Activated CD8-positive, alpha-beta T cell treated with anti-CD3 and anti-CD28 coated beads, Interleukin-2, amount 10 ng/mL, durations not matched to agents 7 days and 5 days (primary cell): ENCODE measurements around the gene SIN3A. TPM values are rescaled to one million over a fixed set of nuclear protein-coding genes. Genes with fewer than 3 reads are reported as not detected.
"Not testable (repeated sequence)": the region's sequence is repeated elsewhere in the genome, so short reads cannot be mapped to it uniquely, and the experiment has no call there.

Source experiments
- ATAC-seq: fragments of 150-1000 bp; cut with Tn5 transposase; one replicate; pipeline ENCODE4 v1.10.0; 2021; ENCODE audit warnings: moderate library complexity
- CTCF ChIA-PET: fragments of 350-600 bp; sonication (Branson Sonifier 250); formaldehyde crosslinking; loops from one replicate; lab custom pipeline; 2021; ENCODE audit warnings: antibody characterized with exemption; lab: Charles Lee
- POLR2A ChIA-PET: fragments of 350-600 bp; sonication (Branson Sonifier 250); formaldehyde crosslinking; loops from one replicate; lab custom pipeline; 2021; ENCODE audit warnings: antibody characterized with exemption; lab: Charles Lee
- DNase-seq: peaks from one replicate; pipeline ENCODE4 v3.0.0-alpha.2; 2020
- H3K27ac Mint-ChIP-seq: one replicate; pipeline ENCODE4 v1.8.0; 2021; ENCODE audit warnings: mild to moderate bottlenecking, mixed read lengths
- H3K27me3 Mint-ChIP-seq: one replicate; pipeline ENCODE4 v1.8.0; 2021; ENCODE audit warnings: low read depth, mixed read lengths
- H3K36me3 Mint-ChIP-seq: one replicate; pipeline ENCODE4 v1.8.0; 2021; ENCODE audit warnings: low read depth, mixed read lengths
- H3K4me1 Mint-ChIP-seq: one replicate; pipeline ENCODE4 v1.8.0; 2021; ENCODE audit warnings: low read depth, mixed read lengths
- H3K4me3 Mint-ChIP-seq: one replicate; pipeline ENCODE4 v1.8.0; 2021; ENCODE audit warnings: mild to moderate bottlenecking, mixed read lengths
- H3K9me3 Mint-ChIP-seq: one replicate; pipeline ENCODE4 v1.8.0; 2022; ENCODE audit warnings: mixed read lengths; ENCODE audit not compliant: insufficient read depth
- total RNA-seq, 2 experiments: library from RNA; stranded (reverse); gene quantifications; one replicate each; pipeline ENCODE4 v1.2.3, GENCODE V29; 2021

SIN3A gene
- total RNA-seq, 2 experiments from 2014 or later: 96.7 to 104 TPM

DNA sequence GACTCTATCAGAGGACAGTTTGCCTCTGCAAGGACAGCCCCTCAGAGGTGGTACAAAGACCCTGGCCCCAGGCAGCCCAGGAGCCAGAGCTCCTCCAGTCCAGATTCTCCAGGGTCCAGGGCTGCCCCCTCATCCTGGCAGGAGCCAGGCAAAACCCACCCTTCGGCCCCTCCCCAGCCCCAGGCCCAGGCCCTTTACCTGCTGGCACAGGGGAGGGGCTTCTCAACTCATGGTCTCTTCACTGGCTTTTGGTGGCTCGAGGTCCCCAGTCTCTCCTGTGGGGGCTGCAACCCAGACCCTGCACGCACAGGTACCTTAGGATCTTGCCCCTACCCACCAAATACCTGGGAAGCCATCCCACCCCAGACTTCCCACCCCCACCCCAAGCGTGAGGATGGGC, 96.1 kb downstream of the SIN3A start:
- CTCF ChIA-PET: interaction anchor here (0.7 to 6.9 kb wide), 2 partner anchors 12 to 14 kb away, joined by 3 to 36 read pairs; partner anchors contain the start of gene MAN2C1
- H3K27me3 Mint-ChIP-seq: no peaks in the 10 kb centered on the region
- peaks cover 7% of the 10 kb centered on the region for H3K9me3 Mint-ChIP-seq
- ATAC-seq: no peak
- H3K36me3 Mint-ChIP-seq: peaks cover 43% of the 10 kb centered on the region
- POLR2A ChIA-PET: interaction anchor here (0.9 kb wide), 1 partner anchor 13 kb away, joined by 3 read pairs; the partner anchor contains the start of gene MAN2C1
- H3K4me3 Mint-ChIP-seq: no peak overlapping the region
- no peak overlapping the region for H3K27ac Mint-ChIP-seq
- no peak for DNase-seq
- H3K4me1 Mint-ChIP-seq: peaks cover 9% of the 10 kb centered on the region

DNA sequence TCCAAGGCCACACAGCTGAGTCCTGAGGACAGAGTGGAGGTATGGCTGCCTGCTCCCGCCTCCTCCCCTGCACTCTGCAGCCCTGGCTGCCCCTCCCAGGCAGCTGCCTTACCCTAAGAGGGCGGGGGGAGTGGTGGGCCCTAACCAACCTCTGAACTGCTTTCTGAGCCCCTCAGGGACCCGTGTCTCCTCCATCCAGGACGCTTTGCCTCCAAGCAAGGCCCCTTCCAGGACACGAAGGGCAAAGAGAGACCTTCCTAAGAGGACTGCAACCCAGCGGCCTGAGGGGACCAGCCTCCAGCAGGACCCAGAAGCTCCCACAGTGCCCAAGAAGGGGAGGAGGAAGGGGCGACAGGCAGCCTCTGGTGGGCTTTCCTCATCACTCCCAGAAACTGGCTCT, 97.0 kb downstream of the SIN3A start:
- peaks cover 3% of the 10 kb centered on the region for H3K27me3 Mint-ChIP-seq
- no peak overlapping the region for H3K27ac Mint-ChIP-seq
- ChIA-PET POLR2A (interaction anchor here (0.9 to 2.5 kb wide), 3 partner anchors 14 to 19 kb away, joined by 3 to 9 read pairs (median 3); partner anchors contain the start of genes COMMD4 and MAN2C1), CTCF (interaction anchor here (0.7 to 6.9 kb wide), 2 partner anchors 13 to 15 kb away, joined by 3 to 36 read pairs; partner anchors contain the start of gene MAN2C1)
- no peak for DNase-seq
- H3K4me3 Mint-ChIP-seq: no peak overlapping the region
- H3K4me1 Mint-ChIP-seq: peaks cover 18% of the 10 kb centered on the region
- H3K9me3 Mint-ChIP-seq: peaks cover 15% of the 10 kb centered on the region
- peaks cover 50% of the 10 kb centered on the region for H3K36me3 Mint-ChIP-seq
- no peak for ATAC-seq

DNA sequence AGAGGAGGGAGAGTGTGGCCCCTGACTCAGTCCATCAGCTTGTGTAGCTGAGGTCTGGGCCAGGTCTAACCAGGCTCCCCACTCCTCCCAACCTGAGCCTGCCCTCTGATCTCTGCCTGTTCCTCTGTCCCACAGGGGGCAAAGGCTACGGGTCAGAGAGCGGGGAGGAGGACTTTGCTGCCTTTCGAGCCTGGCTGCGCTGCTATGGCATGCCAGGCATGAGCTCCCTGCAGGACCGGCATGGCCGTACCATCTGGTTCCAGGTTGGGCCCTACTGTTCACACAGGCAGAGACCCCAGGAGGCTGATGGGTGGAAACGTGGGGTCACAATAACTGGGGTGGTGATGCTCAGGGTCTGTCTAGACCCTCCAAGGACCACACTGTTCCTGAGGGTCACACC, 97.9 kb downstream of the SIN3A start:
- ATAC-seq (no peak), DNase-seq (no peak)
- Mint-ChIP-seq H3K4me1 (peaks cover 23% of the 10 kb centered on the region), H3K27ac (no peak overlapping the region), H3K9me3 (peaks cover 15% of the 10 kb centered on the region), H3K36me3 (peaks cover 56% of the 10 kb centered on the region), H3K4me3 (no peak overlapping the region), H3K27me3 (peaks cover 5% of the 10 kb centered on the region)
- POLR2A ChIA-PET: interaction anchor here (0.5 to 2.5 kb wide), 4 partner anchors 15 to 288 kb away, joined by 3 to 9 read pairs (median 4); partner anchors contain the start of gene MAN2C1
- CTCF ChIA-PET: interaction anchor here (6.9 kb wide), 1 partner anchor 14 kb away, joined by 36 read pairs; the partner anchor contains the start of gene MAN2C1

DNA sequence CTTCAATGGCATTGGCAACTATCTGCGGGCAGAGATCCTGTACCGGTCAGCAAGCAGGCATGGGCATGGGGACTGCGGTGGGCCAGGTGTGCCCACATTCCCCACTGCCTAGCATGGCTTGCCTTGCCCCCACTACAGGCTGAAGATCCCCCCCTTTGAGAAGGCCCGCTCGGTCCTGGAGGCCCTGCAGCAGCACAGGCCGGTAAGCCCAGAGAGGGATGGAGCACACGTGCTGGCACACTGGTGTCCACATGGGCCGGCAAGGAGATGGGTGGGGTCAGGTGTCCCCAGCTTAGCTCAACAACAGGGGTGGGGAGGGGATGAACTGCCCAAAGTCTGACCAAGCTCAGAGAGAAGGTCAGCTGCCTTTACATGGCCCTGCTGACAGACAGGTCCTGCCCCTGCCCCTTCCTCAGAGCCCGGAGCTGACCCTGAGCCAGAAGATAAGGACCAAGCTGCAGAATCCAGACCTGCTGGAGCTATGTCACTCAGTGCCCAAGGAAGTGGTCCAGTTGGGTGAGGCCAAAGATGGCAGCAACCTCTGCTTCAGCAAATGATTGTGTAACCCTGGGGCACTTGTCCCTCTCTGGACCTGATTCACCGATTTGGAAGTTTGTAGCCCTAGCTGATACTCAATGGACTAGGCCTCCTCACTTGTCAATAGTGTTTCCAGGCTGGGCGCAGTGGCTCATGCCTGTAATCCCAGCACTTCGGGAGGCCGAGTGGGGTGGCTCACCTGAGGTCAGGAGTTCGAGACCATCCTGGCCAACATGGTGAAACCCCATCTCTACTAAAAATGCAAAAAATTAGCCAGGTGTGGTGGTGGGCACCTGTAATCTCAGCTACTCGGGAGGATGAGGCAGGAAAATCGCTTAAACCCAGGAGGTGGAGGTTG, 99.1 kb downstream of the SIN3A start:
- peaks cover 15% of the 10 kb centered on the region for H3K9me3 Mint-ChIP-seq
- H3K27ac Mint-ChIP-seq: no peak overlapping the region
- H3K4me3 Mint-ChIP-seq: no peak overlapping the region
- ChIA-PET CTCF (interaction anchor here (6.9 kb wide), 1 partner anchor 15 kb away, joined by 36 read pairs; the partner anchor contains the start of gene MAN2C1), POLR2A (interaction anchor here (1.6 to 2.5 kb wide), 2 partner anchors 16 to 101 kb away, joined by 3 to 9 read pairs; partner anchors contain the start of gene MAN2C1)
- peaks cover 57% of the 10 kb centered on the region for H3K36me3 Mint-ChIP-seq
- DNase-seq (no peak), ATAC-seq (no peak)
- peaks cover 5% of the 10 kb centered on the region for H3K27me3 Mint-ChIP-seq
- peaks cover 28% of the 10 kb centered on the region for H3K4me1 Mint-ChIP-seq

DNA sequence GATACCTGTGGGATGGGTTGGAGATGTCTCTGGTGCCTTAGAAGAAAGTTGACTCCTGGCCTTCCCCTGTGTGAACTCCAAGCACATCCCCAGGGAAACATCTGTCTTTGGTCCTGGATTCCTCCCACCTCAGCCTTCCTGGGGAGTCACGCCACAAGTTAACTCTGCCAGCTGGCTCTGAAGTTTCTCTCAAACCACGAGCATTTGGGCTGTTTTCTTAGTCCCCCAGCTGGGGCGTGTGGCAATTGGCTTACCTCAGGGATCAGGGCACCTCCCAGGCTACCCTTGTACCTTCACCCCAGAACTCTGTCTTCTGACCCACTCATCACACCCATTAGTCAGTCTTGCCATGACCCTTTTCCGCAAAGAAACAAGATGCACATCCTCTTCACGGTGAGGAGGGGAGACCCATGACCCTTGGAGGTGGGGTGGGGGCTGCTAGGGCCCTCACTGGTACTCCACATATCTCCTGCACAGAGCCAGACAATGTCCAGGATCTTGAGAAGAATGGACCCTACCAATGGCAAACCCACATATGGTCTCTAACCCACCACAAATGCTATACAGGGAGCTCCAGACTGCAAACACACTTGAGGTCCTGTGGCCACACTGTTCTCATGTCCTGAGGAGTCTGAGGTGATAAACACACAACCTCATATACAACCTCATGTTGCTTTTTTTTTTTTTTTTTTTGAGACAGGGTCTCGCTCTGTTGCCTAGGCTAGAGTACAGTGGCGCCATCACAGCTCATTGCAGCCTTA, 100.7 kb downstream of the SIN3A start:
- peaks cover 57% of the 10 kb centered on the region for H3K36me3 Mint-ChIP-seq
- ATAC-seq (no peak), DNase-seq (no peak)
- peak overlapping the region; percentile 64 for H3K4me3 Mint-ChIP-seq
- peaks cover 37% of the 10 kb centered on the region for H3K4me1 Mint-ChIP-seq
- peak overlapping the region; percentile 99 for H3K27ac Mint-ChIP-seq
- H3K27me3 Mint-ChIP-seq: peaks cover 14% of the 10 kb centered on the region
- POLR2A ChIA-PET: interaction anchor here (1.3 kb wide), 1 partner anchor 18 kb away, joined by 6 read pairs; the partner anchor contains the start of gene MAN2C1
- peaks cover 19% of the 10 kb centered on the region for H3K9me3 Mint-ChIP-seq
- CTCF ChIA-PET: interaction anchor here (6.9 kb wide), 1 partner anchor 17 kb away, joined by 36 read pairs; the partner anchor contains the start of gene MAN2C1

DNA sequence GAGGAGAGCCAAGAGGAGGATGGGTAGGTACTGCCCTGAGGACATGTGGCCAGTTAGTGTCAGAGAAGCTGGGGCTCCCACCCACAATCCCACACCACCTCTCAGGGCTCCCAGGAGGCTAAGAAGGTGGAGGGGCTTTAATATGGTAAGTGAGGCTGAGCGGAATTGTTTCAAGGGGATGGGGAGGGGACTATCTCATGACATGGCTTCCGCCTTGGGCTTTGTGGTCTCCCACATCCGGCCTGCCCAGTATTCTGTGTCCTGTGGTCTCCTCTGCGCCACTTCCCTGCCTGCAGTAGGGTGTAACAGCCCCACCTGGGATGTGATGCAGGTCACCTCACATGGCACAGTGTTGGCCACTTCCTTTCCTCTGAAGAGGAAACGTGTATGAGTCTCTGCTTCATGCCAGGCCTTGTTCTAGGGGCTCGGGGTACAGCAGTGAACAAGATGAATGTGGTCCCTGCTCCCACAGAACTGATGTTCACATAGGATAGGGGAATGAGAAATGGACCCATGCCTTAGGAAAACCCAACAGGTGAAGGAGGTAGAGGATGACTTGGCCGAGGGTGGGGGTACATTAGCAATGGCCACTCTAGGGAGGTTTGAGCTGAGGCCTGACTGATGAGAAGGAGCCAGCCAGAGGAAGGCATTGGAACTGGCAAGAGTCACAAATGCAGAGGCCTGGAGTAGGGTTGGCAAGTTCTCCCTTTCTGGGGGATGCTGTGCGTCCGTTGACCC, 101.5 kb downstream of the SIN3A start:
- H3K4me3 Mint-ChIP-seq: peak overlapping the region; percentile 64
- DNase-seq (peak; percentile 95), ATAC-seq (peak; percentile 86)
- ChIA-PET POLR2A (interaction anchor here (1.3 kb wide), 1 partner anchor 19 kb away, joined by 6 read pairs; the partner anchor contains the start of gene MAN2C1), CTCF (interaction anchor here (6.9 kb wide), 1 partner anchor 17 kb away, joined by 36 read pairs; the partner anchor contains the start of gene MAN2C1)
- H3K27me3 Mint-ChIP-seq: peaks cover 18% of the 10 kb centered on the region
- H3K27ac Mint-ChIP-seq: peak overlapping the region; percentile 99
- H3K9me3 Mint-ChIP-seq: peaks cover 19% of the 10 kb centered on the region
- peaks cover 37% of the 10 kb centered on the region for H3K4me1 Mint-ChIP-seq
- peaks cover 57% of the 10 kb centered on the region for H3K36me3 Mint-ChIP-seq

DNA sequence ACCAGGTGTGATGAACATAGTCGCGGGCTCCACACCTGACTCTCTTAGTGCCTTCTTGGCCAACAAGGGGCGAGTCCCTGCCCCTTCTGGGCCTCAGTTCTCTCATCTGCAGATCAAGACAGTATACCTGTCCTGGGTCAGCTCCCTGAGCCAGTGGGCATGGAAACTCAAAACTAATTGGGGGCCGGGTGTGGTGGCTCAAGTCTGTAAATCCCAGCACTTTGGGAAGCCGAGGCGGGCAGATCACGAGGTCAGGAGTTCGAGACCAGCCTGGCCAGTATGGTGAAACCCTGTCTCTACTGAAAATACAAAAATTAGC, 102.2 kb downstream of the SIN3A start:
- ATAC-seq, POLR2A ChIA-PET, DNase-seq: not testable (repeated sequence)
- Mint-ChIP-seq H3K9me3 (peaks cover 19% of the 10 kb centered on the region), H3K4me3 (peak overlapping the region; percentile 64), H3K36me3 (peaks cover 52% of the 10 kb centered on the region), H3K4me1 (peaks cover 37% of the 10 kb centered on the region), H3K27ac (peak overlapping the region; percentile 99), H3K27me3 (peaks cover 18% of the 10 kb centered on the region)
- CTCF ChIA-PET: interaction anchor here (6.9 kb wide), 1 partner anchor 18 kb away, joined by 36 read pairs; the partner anchor contains the start of gene MAN2C1

DNA sequence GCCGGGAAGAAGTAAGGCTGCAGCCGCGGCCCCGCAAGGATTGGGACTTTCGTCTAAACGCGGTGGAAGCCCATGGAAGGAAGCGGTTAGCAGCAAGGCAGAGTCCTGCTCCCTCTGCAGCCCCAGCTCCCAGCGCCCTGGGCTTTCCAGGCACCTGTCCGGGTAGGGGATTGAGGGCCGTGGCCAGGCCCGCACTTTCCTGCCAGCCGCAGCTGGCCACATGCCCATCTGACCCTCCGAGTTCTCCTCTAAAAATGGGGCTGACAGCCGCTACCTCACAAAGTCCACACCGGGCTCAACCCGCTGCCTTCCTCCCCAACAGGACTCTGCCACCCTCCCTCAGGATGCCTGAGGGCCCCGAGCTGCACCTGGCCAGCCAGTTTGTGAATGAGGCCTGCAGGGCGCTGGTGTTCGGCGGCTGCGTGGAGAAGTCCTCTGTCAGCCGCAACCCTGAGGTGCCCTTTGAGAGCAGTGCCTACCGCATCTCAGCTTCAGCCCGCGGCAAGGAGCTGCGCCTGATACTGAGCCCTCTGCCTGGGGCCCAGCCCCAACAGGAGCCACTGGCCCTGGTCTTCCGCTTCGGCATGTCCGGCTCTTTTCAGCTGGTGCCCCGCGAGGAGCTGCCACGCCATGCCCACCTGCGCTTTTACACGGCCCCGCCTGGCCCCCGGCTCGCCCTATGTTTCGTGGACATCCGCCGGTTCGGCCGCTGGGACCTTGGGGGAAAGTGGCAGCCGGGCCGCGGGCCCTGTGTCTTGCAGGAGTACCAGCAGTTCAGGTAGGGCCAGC, 102.7 kb downstream of the SIN3A start:
- no peak for DNase-seq
- Mint-ChIP-seq H3K4me3 (no peak overlapping the region), H3K4me1 (peaks cover 37% of the 10 kb centered on the region), H3K36me3 (peaks cover 52% of the 10 kb centered on the region), H3K27me3 (peaks cover 18% of the 10 kb centered on the region), H3K9me3 (peaks cover 19% of the 10 kb centered on the region), H3K27ac (peak overlapping the region; percentile 99)
- ChIA-PET POLR2A (interaction anchor here (0.7 kb wide), 1 partner anchor 105 kb away, joined by 3 read pairs; no protein-coding TSS in a partner anchor), CTCF (interaction anchor here (6.9 kb wide), 1 partner anchor 19 kb away, joined by 36 read pairs; the partner anchor contains the start of gene MAN2C1)
- no peak for ATAC-seq

DNA sequence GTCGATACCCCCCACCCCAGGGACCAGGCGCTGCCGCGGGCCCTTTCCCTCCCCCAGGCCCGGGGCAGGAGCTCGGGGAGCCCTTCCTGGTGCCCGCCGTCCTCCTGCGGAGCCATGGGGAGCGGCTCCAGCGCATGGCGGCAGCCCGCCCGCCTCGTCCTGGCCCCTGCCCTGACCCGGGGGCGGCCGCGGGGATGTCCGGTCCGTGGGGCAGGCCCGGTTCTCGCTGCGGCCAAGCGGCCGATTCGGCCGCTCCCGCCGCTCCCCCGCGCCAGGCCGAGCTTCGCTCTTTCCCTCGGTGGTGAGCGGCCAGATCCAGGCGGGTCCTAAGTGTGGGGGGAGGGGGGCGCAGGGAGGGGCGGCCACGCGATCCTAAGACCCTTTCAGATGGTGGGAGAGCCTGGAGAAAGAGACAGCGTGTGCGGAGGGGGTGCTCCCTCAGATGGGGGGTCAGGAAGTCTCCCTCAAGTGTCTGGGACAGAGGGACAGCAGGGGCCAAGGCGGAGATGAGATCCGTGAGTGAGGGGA, 103.4 kb downstream of the SIN3A start:
- Mint-ChIP-seq H3K9me3 (peaks cover 19% of the 10 kb centered on the region), H3K27ac (peak overlapping the region; percentile 77), H3K27me3 (peaks cover 18% of the 10 kb centered on the region), H3K4me3 (peak overlapping the region; percentile 5), H3K4me1 (peaks cover 37% of the 10 kb centered on the region), H3K36me3 (peaks cover 49% of the 10 kb centered on the region)
- ChIA-PET POLR2A (interaction anchor here (0.7 kb wide), 1 partner anchor 105 kb away, joined by 3 read pairs; no protein-coding TSS in a partner anchor), CTCF (no interaction called here)
- DNase-seq (no peak), ATAC-seq (no peak)
